Measurements from ENCODE around the gene PUS10.
"Not testable (repeated sequence)": the region's sequence is repeated elsewhere in the genome, so short reads cannot be mapped to it uniquely, and the experiment has no call there.

The PUS10 gene

GRCh38 chr2:61017556-61018317 is at the start of gene PUS10, which contains the start of gene PEX13:
Gene PUS10, minus strand, starts transcription at chr2:61018255. Its CDS starts 6,365 bp downstream, at chr2:61011890.
Gene PEX13, plus strand, starts transcription at chr2:61017720. Its CDS starts 40 bp downstream, at chr2:61017760.
- DNase-seq (ENCODE audit: low spot score), result peak; percentile 86

GRCh38 chr2:61065714-61066709 is 48.0 kb upstream of the PUS10 start, which contains the start of gene SANBR:
Gene SANBR, plus strand, starts transcription at chr2:61065871. Its CDS starts 4,480 bp downstream, at chr2:61070351.
- peak; percentile 91 for DNase-seq (ENCODE audit: low spot score)

- no peak for DNase-seq (ENCODE audit: low spot score)
Observed at GRCh38 chr2:61059382-61059781, 41.3 kb upstream of the PUS10 start.

- DNase-seq (ENCODE audit: low spot score), result no peak
Observed at GRCh38 chr2:61057562-61057961, 39.5 kb upstream of the PUS10 start.

GRCh38 chr2:61055557-61055956 is 37.5 kb upstream of the PUS10 start:
- no peak for DNase-seq (ENCODE audit: low spot score)

GRCh38 chr2:61045999-61046398 is 27.9 kb upstream of the PUS10 start:
- DNase-seq (ENCODE audit: low spot score), result no peak

GRCh38 chr2:61045226-61045625 is 27.2 kb upstream of the PUS10 start:
- DNase-seq (ENCODE audit: low spot score), result no peak

GRCh38 chr2:61044636-61045035 is 26.6 kb upstream of the PUS10 start:
- DNase-seq (ENCODE audit: low spot score), result no peak

- no peak for DNase-seq (ENCODE audit: low spot score)
Observed at GRCh38 chr2:61042807-61043206, 24.8 kb upstream of the PUS10 start.

GRCh38 chr2:61036643-61037042 is 18.6 kb upstream of the PUS10 start:
- DNase-seq (ENCODE audit: low spot score), result not testable (repeated sequence)

- DNase-seq (ENCODE audit: low spot score), result not testable (repeated sequence)
Observed at GRCh38 chr2:61034592-61034991, 16.5 kb upstream of the PUS10 start.

- no peak for DNase-seq (ENCODE audit: low spot score)
Observed at GRCh38 chr2:61029533-61029932, 11.5 kb upstream of the PUS10 start.

GRCh38 chr2:61023670-61024069 is 5.6 kb upstream of the PUS10 start:
- DNase-seq (ENCODE audit: low spot score), result no peak

- no peak for DNase-seq (ENCODE audit: low spot score)
Observed at GRCh38 chr2:61021228-61021660, 3.2 kb upstream of the PUS10 start.

- no peak for DNase-seq (ENCODE audit: low spot score)
Observed at GRCh38 chr2:61018798-61019197, 743 bp upstream of the PUS10 start.

- no peak for DNase-seq (ENCODE audit: low spot score)
Observed at GRCh38 chr2:61018318-61018755, 282 bp upstream of the PUS10 start.

GRCh38 chr2:61017003-61017555 is 976 bp downstream of the PUS10 start:
- peak; percentile 88 for DNase-seq (ENCODE audit: low spot score)

- DNase-seq (ENCODE audit: low spot score), result no peak
Observed at GRCh38 chr2:61016392-61017002, 1.6 kb downstream of the PUS10 start.

- DNase-seq (ENCODE audit: low spot score), result no peak
Observed at GRCh38 chr2:61015976-61016375, 2.1 kb downstream of the PUS10 start.

- DNase-seq (ENCODE audit: low spot score), result no peak
Observed at GRCh38 chr2:61014763-61015162, 3.3 kb downstream of the PUS10 start.

GRCh38 chr2:61013382-61013781 is 4.7 kb downstream of the PUS10 start:
- no peak for DNase-seq (ENCODE audit: low spot score)

- not testable (repeated sequence) for DNase-seq (ENCODE audit: low spot score)
Observed at GRCh38 chr2:61012303-61012702, 5.8 kb downstream of the PUS10 start.

Data from SW480 (cell line).